HG03097 (cell line): ENCODE data around the gene BCL7A.
"Not testable (repeated sequence)": the region's sequence is repeated elsewhere in the genome, so short reads cannot be mapped to it uniquely, and the experiment has no call there.

Source experiments
- ATAC-seq: cut with Tn5 transposase; IDR thresholded peaks from one replicate; pipeline ENCODE4 v1.9.1; 2021; ENCODE audit not compliant: unreplicated experiment, low FRiP score

Gene BCL7A

GRCh38 chr12:122024132-122024785 is 2.6 kb downstream of the BCL7A start:
- no peak for ATAC-seq

GRCh38 chr12:122026706-122027333 is 5.1 kb downstream of the BCL7A start:
- no peak for ATAC-seq

DNA sequence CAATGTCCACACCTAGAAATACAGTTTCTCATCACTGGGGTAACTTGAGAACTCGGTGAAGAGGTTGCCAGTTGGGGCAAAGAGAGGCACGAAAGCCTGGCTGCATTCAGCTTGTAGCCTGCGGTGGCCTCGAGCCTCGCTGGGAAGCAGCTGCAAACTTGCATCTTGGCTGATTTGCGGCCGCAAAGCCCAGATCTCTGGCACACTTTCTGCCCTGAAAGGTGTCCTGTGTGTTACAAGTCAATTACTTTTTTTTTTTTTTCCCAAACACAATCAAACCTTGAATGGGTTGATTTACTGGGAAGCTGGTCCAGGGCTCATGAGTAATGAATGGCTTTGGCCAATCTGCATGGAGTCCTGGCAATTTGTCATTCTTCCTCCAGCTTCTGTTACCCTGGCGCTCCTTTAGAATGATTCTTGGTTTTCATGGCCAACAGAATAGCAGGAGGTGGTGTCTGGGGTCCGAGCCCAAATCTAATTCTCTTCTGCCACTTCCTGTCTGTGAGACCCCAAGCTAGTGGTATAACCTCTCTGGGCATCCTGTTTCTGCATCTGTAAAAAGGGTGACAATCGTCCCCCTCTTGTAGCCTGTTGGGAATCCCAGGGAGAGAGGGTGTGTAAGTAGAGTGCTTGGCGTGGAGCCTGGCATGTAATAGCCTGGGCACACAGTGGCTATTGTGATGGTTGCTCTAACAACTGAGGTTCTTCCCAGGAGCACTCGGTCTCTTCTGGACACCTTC is 6.7 kb downstream of the BCL7A start:
- ATAC-seq, result no peak

DNA sequence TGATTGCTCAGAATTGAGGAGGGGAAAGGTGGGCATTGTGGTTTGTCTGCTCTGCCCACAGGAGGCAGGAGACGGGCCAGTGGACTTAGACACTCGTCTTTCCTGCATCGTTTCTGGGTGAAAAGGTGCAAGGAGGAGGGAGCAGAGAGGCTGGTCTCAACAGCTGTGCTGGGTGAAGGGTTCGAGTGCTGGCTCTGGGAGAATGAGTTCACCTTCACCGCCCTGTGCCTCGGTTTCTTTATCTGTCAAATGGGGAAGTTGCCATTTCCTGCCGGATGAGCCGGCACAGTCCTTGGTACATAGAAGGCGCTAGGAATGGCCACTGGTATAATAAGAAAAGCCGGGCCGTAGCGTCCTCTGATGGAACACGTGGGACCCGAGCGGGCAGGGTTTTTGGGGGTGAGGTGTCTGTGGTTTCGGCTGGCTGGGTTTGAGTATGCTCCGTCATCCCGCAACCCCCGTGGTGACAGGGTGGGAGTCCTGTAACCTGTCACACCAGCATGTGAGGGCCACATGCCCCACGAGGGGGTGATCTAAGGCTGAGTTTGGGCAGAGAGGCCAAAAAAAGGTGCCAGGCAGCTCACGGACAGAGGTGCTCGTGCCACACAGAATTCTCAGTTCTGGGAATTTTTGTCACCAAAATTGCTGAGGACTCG is 7.3 kb downstream of the BCL7A start:
- ATAC-seq, result no peak

GRCh38 chr12:122029620-122030423 is 8.1 kb downstream of the BCL7A start:
- no peak for ATAC-seq

- no peak for ATAC-seq
These were observed 8.8 kb downstream of the BCL7A start for GRCh38 chr12:122030424-122031035.

- no peak for ATAC-seq
These were observed 9.9 kb downstream of the BCL7A start for GRCh38 chr12:122031342-122032216.

DNA sequence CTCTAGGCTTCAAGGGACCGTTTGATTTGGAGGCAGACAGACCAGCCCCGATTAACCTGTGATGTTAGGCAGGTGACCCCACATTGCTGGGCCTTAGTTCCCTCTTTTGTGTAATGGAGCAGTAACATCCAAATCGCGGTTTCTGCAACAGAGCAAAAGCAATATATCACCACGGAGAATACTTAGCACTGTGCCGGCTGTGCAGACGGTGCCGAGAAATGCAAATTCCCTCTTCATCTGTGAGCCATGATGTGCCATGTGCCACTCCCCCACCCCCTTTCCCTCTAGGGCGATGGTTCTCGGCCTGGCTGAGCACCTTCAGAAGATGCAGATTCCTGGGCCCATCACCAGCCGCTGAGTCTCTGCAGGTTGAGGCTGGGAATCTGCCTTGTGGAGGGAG is 10.9 kb downstream of the BCL7A start:
- no peak for ATAC-seq

DNA sequence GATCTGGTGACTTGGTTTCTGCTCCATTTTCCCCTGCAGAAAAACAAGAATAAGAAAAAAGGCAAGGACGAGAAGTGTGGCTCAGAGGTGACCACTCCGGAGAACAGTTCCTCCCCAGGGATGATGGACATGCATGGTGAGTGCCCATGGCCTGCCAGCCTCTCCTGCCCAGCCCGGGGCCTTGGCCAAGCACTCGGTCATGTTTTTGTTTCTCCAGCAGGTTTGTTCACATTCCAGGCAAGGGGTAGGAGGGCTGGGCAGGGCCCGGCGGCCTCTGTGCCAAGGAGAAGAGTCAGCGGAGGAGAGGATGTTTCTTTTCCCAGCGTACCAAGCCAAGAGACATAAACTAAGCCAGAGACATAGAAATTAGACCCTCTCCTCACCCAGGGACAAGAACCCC is 13.6 kb downstream of the BCL7A start:
- ATAC-seq, result no peak

- no peak for ATAC-seq
These were observed 14.5 kb downstream of the BCL7A start for GRCh38 chr12:122036153-122036552.

- no peak for ATAC-seq
These were observed 19.1 kb downstream of the BCL7A start for GRCh38 chr12:122040579-122041386.

GRCh38 chr12:122041458-122041857 is 19.8 kb downstream of the BCL7A start:
- not testable (repeated sequence) for ATAC-seq

GRCh38 chr12:122042910-122043309 is 21.2 kb downstream of the BCL7A start:
- no peak for ATAC-seq

DNA sequence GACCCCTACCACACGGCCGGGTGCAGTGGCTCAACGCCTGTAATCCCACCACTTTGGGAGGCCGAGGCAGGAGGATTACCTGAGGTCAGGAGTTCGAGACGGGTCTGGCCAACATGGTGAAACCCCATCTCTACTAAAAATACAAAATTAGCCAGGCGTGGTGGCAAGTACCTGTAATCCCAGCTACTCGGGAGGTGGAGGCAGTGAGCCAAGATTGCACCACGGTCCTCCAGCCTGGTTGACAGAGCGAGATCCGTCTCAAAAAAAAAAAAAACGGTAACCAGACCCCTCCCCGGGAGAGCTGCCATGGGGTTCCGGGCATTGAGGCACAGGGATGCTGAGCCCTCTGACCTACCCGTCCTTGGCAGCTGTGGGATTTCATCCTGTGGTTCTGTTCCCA is 21.8 kb downstream of the BCL7A start:
- ATAC-seq, result no peak

DNA sequence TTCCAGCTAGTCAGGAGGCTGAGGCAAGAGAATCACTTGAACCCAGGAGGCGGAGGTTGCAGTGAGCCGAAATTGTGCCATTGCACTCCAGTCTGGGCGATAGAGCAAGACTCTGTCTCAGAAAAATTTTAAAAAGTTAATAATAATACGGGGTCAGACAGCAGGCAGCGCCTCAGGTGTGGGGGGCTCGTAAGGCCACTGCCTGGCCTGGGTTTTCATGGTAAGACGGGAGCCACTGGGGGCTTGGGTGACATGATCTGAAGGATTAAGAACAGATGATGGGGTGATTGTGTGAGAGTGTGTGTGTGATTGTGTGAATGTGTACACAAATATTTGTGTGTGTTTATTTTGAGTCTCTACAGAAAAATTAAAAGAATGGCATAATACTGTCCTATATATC is 23.6 kb downstream of the BCL7A start:
- ATAC-seq, result no peak

GRCh38 chr12:122046145-122046544 is 24.5 kb downstream of the BCL7A start:
- ATAC-seq, result no peak

DNA sequence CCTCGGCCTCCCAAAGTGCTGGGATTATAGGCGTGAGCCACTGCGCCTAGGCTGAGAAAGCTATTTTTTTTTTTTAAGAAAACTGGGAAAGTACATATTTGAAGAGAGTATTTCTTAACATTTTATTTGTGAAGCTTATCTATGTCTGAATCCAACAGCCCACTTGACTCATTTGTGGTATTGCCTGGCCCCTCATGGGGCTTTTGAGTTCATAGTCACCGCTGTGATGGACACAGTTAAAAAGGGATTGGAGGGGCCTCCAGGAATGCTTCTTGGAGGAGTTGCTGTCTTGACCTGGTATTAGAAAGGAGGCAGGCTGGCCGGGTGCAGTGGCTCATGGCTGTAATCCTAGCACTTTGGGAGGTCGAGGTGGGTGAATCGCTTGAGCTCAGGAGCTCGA is 26.5 kb downstream of the BCL7A start:
- ATAC-seq, result no peak

- ATAC-seq, result no peak
These were observed 28.1 kb downstream of the BCL7A start for GRCh38 chr12:122049827-122050226.
